ENCODE measurements around the gene TIMM10B. TPM values are rescaled to one million over a fixed set of nuclear protein-coding genes. Genes with fewer than 3 reads are reported as not detected.

The TIMM10B gene
- total and polyA plus RNA-seq, 9 of the 15 experiments (the other 6 are each of a cell fraction or from before 2014, with no cell fraction given) = 43.2 to 163 (median 57.0) TPM

DNA sequence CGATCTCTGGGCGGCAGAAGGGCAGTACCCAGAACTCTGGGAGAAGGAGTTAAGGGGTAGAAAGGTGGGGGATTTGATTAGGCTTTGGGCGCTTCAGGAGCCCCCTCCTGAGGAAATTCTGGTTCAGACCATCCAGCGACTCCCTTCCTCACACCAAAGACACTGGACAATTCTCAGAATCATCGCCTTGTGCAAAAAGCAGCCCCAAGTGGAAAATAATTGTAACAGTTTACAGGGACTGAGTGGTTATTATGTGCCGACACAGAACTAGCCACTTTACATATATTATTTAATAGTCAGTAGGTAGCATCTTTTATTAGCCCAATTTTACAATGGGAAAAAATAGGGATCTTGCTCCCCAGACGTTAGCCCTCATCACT is 6.9 kb upstream of the TIMM10B start (continued):
- no peak for TF ChIP-seq ZNF583 (CRISPR knock-in tag; IDR thresholded peaks at IDR 0.05)
- TF ChIP-seq, protein P1, sequence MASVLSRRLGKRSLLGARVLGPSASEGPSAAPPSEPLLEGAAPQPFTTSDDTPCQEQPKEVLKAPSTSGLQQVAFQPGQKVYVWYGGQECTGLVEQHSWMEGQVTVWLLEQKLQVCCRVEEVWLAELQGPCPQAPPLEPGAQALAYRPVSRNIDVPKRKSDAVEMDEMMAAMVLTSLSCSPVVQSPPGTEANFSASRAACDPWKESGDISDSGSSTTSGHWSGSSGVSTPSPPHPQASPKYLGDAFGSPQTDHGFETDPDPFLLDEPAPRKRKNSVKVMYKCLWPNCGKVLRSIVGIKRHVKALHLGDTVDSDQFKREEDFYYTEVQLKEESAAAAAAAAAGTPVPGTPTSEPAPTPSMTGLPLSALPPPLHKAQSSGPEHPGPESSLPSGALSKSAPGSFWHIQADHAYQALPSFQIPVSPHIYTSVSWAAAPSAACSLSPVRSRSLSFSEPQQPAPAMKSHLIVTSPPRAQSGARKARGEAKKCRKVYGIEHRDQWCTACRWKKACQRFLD (CRISPR knock-in tag; IDR thresholded peaks at IDR 0.05) = 0 out of 2 replicates have a peak, but pooled peaks have one; percentile 47
- TF ChIP-seq, protein P2, sequence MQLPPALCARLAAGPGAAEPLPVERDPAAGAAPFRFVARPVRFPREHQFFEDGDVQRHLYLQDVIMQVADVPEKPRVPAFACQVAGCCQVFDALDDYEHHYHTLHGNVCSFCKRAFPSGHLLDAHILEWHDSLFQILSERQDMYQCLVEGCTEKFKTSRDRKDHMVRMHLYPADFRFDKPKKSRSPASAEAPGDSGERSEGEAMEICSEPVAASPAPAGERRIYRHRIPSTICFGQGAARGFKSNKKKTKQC (CRISPR knock-in tag; IDR thresholded peaks at IDR 0.05) = no peak
- 0 out of 2 replicates have a peak, but pooled peaks have one; percentile 9 for TF ChIP-seq SMAD4 (CRISPR knock-in tag; conservative IDR thresholded peaks at IDR 0.05)
- no peak for TF ChIP-seq HNRNPK (IDR thresholded peaks at IDR 0.05; ENCODE audit: low read depth, low read length, poor library complexity, severe bottlenecking)
- no peak for TF ChIP-seq ZNF274 (IDR thresholded peaks at IDR 0.05; ENCODE audit: borderline replicate concordance, low read depth, low read length)
- TF ChIP-seq, protein P3, sequence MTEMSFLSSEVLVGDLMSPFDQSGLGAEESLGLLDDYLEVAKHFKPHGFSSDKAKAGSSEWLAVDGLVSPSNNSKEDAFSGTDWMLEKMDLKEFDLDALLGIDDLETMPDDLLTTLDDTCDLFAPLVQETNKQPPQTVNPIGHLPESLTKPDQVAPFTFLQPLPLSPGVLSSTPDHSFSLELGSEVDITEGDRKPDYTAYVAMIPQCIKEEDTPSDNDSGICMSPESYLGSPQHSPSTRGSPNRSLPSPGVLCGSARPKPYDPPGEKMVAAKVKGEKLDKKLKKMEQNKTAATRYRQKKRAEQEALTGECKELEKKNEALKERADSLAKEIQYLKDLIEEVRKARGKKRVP (CRISPR knock-in tag; IDR thresholded peaks at IDR 0.05) = no peak
- TF ChIP-seq, protein P4, sequence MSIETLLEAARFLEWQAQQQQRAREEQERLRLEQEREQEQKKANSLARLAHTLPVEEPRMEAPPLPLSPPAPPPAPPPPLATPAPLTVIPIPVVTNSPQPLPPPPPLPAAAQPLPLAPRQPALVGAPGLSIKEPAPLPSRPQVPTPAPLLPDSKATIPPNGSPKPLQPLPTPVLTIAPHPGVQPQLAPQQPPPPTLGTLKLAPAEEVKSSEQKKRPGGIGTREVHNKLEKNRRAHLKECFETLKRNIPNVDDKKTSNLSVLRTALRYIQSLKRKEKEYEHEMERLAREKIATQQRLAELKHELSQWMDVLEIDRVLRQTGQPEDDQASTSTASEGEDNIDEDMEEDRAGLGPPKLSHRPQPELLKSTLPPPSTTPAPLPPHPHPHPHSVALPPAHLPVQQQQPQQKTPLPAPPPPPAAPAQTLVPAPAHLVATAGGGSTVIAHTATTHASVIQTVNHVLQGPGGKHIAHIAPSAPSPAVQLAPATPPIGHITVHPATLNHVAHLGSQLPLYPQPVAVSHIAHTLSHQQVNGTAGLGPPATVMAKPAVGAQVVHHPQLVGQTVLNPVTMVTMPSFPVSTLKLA (conservative IDR thresholded peaks at IDR 0.05) = no peak
- TF ChIP-seq, protein P5, sequence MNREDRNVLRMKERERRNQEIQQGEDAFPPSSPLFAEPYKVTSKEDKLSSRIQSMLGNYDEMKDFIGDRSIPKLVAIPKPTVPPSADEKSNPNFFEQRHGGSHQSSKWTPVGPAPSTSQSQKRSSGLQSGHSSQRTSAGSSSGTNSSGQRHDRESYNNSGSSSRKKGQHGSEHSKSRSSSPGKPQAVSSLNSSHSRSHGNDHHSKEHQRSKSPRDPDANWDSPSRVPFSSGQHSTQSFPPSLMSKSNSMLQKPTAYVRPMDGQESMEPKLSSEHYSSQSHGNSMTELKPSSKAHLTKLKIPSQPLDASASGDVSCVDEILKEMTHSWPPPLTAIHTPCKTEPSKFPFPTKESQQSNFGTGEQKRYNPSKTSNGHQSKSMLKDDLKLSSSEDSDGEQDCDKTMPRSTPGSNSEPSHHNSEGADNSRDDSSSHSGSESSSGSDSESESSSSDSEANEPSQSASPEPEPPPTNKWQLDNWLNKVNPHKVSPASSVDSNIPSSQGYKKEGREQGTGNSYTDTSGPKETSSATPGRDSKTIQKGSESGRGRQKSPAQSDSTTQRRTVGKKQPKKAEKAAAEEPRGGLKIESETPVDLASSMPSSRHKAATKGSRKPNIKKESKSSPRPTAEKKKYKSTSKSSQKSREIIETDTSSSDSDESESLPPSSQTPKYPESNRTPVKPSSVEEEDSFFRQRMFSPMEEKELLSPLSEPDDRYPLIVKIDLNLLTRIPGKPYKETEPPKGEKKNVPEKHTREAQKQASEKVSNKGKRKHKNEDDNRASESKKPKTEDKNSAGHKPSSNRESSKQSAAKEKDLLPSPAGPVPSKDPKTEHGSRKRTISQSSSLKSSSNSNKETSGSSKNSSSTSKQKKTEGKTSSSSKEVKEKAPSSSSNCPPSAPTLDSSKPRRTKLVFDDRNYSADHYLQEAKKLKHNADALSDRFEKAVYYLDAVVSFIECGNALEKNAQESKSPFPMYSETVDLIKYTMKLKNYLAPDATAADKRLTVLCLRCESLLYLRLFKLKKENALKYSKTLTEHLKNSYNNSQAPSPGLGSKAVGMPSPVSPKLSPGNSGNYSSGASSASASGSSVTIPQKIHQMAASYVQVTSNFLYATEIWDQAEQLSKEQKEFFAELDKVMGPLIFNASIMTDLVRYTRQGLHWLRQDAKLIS (CRISPR knock-in tag; IDR thresholded peaks at IDR 0.05) = 0 out of 2 replicates have a peak, but pooled peaks have one; percentile 36
- TF ChIP-seq NR1H2 (CRISPR knock-in tag; IDR thresholded peaks at IDR 0.05) = no peak
- TF ChIP-seq, protein P6, sequence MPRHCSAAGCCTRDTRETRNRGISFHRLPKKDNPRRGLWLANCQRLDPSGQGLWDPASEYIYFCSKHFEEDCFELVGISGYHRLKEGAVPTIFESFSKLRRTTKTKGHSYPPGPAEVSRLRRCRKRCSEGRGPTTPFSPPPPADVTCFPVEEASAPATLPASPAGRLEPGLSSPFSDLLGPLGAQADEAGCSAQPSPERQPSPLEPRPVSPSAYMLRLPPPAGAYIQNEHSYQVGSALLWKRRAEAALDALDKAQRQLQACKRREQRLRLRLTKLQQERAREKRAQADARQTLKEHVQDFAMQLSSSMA (CRISPR knock-in tag; IDR thresholded peaks at IDR 0.05) = 0 out of 2 replicates have a peak, but pooled peaks have one; percentile 50
- TF ChIP-seq ZC3H4 (CRISPR knock-in tag; IDR thresholded peaks at IDR 0.05; ENCODE audit: borderline replicate concordance) = no peak
- no peak for TF ChIP-seq HMG20A (CRISPR knock-in tag; conservative IDR thresholded peaks at IDR 0.05)
- no peak for TF ChIP-seq ZNF77 (CRISPR knock-in tag; IDR thresholded peaks at IDR 0.05)
- no peak for TF ChIP-seq ZNF707 (CRISPR knock-in tag; conservative IDR thresholded peaks at IDR 0.05)
- TF ChIP-seq LCOR (CRISPR knock-in tag; IDR thresholded peaks at IDR 0.05) = peak; percentile 62; the same call in 1 of the 2 replicates
- no peak for TF ChIP-seq MAFG (tag; conservative IDR thresholded peaks at IDR 0.05)
